SH-SY5Y (cell line): Measurements from ENCODE around the gene LGI1.
A peak's percentile ranks its signal among the peaks of the same experiment; 100 is the strongest.

Experiments used
- GATA2 ChIP-seq: IDR thresholded peaks from 2 replicates; pipeline ENCODE4 v1.6.1; 2011; ENCODE audit warnings: mild to moderate bottlenecking, low read depth, low read length
- GATA3 ChIP-seq: IDR thresholded peaks from 2 replicates; pipeline ENCODE4 v1.6.1; 2011; ENCODE audit warnings: low read depth, mild to moderate bottlenecking, low read length, moderate library complexity

DNA sequence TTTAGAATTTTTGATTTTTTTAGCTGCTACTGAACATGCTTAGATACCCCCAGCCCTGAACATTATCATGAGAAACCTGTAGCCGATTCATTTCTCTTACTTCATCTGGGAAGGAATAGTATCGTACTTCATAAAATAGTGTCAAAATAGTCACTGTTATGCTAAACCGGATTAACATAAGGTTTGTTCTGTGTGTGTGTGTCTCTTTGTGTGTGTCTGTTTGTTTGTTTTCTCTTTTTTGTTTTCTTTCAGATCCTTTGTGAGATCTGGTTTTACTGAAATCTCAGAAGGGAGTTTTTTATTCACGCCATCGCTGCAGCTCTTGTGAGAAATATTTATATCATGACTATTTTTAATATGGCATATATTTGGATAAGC, 761 bp downstream of the LGI1 start:
- TF ChIP-seq GATA2 (no peak), GATA3 (peak; percentile 23; the same call in 1 of the 2 replicates)
